ENCODE measurements around the gene ZSWIM1. TPM values are rescaled to one million over a fixed set of nuclear protein-coding genes. Genes with fewer than 3 reads are reported as not detected.

ZSWIM1 gene
- total and polyA plus RNA-seq, 2 of the 13 experiments (the other 11 are each of a cell fraction or from before 2014, with no cell fraction given): 9.5 to 11.7 TPM

GRCh38 chr20:45905505-45906079 lies 24.6 kb downstream of the ZSWIM1 start (continued):
- TF ChIP-seq PRDM10 (CRISPR knock-in tag; IDR thresholded peaks at IDR 0.05; ENCODE audit: low read depth): peak; percentile 24; the same call in 1 of the 2 replicates
- TF ChIP-seq CEBPB (IDR thresholded peaks at IDR 0.05; ENCODE audit: borderline replicate concordance, low read depth, low read length): peak; percentile 43; the same call in 1 of the 2 replicates
- TF ChIP-seq, protein P1, sequence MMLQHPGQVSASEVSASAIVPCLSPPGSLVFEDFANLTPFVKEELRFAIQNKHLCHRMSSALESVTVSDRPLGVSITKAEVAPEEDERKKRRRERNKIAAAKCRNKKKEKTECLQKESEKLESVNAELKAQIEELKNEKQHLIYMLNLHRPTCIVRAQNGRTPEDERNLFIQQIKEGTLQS (CRISPR knock-in tag; IDR thresholded peaks at IDR 0.05): peak; percentile 93
- TF ChIP-seq ZNF615 (CRISPR knock-in tag; IDR thresholded peaks at IDR 0.05; ENCODE audit: borderline replicate concordance): 0 out of 2 replicates have a peak, but pooled peaks have one; percentile 28
- TF ChIP-seq ZNF335 (CRISPR knock-in tag; IDR thresholded peaks at IDR 0.05): peak; percentile 20; the same call in 1 of the 2 replicates
- 0 out of 2 replicates have a peak, but pooled peaks have one; percentile 9 for TF ChIP-seq SALL1 (CRISPR knock-in tag; IDR thresholded peaks at IDR 0.05)
- TF ChIP-seq ZBTB39 (CRISPR knock-in tag; IDR thresholded peaks at IDR 0.05): peak; percentile 87; the same call in 1 of the 2 replicates
- 0 out of 2 replicates have a peak, but pooled peaks have one; percentile 11 for TF ChIP-seq GFI1 (CRISPR knock-in tag; IDR thresholded peaks at IDR 0.05; ENCODE audit: borderline replicate concordance)
- TF ChIP-seq, protein P2, sequence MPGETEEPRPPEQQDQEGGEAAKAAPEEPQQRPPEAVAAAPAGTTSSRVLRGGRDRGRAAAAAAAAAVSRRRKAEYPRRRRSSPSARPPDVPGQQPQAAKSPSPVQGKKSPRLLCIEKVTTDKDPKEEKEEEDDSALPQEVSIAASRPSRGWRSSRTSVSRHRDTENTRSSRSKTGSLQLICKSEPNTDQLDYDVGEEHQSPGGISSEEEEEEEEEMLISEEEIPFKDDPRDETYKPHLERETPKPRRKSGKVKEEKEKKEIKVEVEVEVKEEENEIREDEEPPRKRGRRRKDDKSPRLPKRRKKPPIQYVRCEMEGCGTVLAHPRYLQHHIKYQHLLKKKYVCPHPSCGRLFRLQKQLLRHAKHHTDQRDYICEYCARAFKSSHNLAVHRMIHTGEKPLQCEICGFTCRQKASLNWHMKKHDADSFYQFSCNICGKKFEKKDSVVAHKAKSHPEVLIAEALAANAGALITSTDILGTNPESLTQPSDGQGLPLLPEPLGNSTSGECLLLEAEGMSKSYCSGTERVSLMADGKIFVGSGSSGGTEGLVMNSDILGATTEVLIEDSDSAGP (CRISPR knock-in tag; IDR thresholded peaks at IDR 0.05; ENCODE audit: borderline replicate concordance): no peak
- TF ChIP-seq GATAD2A (CRISPR knock-in tag; IDR thresholded peaks at IDR 0.05): 0 out of 2 replicates have a peak, but pooled peaks have one; percentile 44
- no peak for TF ChIP-seq KLF16 (CRISPR knock-in tag; IDR thresholded peaks at IDR 0.05)
- 0 out of 2 replicates have a peak, but pooled peaks have one; percentile 14 for TF ChIP-seq ZNF766 (CRISPR knock-in tag; IDR thresholded peaks at IDR 0.05; ENCODE audit: borderline replicate concordance)
- peak; percentile 59 for TF ChIP-seq CREM (IDR thresholded peaks at IDR 0.05)
- no peak for TF ChIP-seq CREM (CRISPR knock-in tag; IDR thresholded peaks at IDR 0.05)
- TF ChIP-seq, protein P3, sequence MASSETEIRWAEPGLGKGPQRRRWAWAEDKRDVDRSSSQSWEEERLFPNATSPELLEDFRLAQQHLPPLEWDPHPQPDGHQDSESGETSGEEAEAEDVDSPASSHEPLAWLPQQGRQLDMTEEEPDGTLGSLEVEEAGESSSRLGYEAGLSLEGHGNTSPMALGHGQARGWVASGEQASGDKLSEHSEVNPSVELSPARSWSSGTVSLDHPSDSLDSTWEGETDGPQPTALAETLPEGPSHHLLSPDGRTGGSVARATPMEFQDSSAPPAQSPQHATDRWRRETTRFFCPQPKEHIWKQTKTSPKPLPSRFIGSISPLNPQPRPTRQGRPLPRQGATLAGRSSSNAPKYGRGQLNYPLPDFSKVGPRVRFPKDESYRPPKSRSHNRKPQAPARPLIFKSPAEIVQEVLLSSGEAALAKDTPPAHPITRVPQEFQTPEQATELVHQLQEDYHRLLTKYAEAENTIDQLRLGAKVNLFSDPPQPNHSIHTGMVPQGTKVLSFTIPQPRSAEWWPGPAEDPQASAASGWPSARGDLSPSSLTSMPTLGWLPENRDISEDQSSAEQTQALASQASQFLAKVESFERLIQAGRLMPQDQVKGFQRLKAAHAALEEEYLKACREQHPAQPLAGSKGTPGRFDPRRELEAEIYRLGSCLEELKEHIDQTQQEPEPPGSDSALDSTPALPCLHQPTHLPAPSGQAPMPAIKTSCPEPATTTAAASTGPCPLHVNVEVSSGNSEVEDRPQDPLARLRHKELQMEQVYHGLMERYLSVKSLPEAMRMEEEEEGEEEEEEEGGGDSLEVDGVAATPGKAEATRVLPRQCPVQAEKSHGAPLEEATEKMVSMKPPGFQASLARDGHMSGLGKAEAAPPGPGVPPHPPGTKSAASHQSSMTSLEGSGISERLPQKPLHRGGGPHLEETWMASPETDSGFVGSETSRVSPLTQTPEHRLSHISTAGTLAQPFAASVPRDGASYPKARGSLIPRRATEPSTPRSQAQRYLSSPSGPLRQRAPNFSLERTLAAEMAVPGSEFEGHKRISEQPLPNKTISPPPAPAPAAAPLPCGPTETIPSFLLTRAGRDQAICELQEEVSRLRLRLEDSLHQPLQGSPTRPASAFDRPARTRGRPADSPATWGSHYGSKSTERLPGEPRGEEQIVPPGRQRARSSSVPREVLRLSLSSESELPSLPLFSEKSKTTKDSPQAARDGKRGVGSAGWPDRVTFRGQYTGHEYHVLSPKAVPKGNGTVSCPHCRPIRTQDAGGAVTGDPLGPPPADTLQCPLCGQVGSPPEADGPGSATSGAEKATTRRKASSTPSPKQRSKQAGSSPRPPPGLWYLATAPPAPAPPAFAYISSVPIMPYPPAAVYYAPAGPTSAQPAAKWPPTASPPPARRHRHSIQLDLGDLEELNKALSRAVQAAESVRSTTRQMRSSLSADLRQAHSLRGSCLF (CRISPR knock-in tag; IDR thresholded peaks at IDR 0.05; ENCODE audit: borderline replicate concordance): no peak
- no peak for TF ChIP-seq ZNF33B (CRISPR knock-in tag; IDR thresholded peaks at IDR 0.05)
